Measurements from ENCODE around the gene MS4A15. TPM values are rescaled to one million over a fixed set of nuclear protein-coding genes. Genes with fewer than 3 reads are reported as not detected.
A peak's percentile ranks its signal among the peaks of the same experiment; 100 is the strongest.

Gene MS4A15
- total and polyA plus RNA-seq, 4 experiments from 2014 or later: not detected

- no peaks in the 10 kb centered on the region for H3K9me3 Mint-ChIP-seq
- intact Hi-C loops (cut with micrococcal nuclease): no loop called here
- Histone ChIP-seq H3K4me3 (ENCODE audit: low read length in 2 of 2) (no peak overlapping the region), H3K9me3 (ENCODE audit: control insufficient read depth in 1 of 2, low read length in 2 of 2) (no peaks in the 10 kb centered on the region), H3K27ac (ENCODE audit: low read depth, low read length) (no peak overlapping the region), H3K27me3 (ENCODE audit: insufficient read depth, low read length) (no peaks in the 10 kb centered on the region), H3K36me3 (ENCODE audit: insufficient read depth, low read length) (no peaks in the 10 kb centered on the region), H3K4me1 (ENCODE audit: insufficient read depth, low read length) (no peaks in the 10 kb centered on the region)
- H3K27me3 Mint-ChIP-seq: peaks cover 9 to 23% of the 10 kb centered on the region in 2 donors
- POLR2A ChIA-PET (ENCODE audit: partially characterized antibody): no interaction called here
- DNase-seq: no peak
- no peak overlapping the region for H3K27ac Mint-ChIP-seq
- H3K4me1 Mint-ChIP-seq: peaks cover 0 to 7% (median 3%) of the 10 kb centered on the region in 4 donors
- CTCF ChIA-PET (ENCODE audit: partially characterized antibody): interaction anchor here (1.3 kb wide), 1 partner anchor 9 kb away, joined by 7 read pairs; no protein-coding TSS in a partner anchor
- H3K4me3 Mint-ChIP-seq: no peak overlapping the region
- H3K36me3 Mint-ChIP-seq: no peaks in the 10 kb centered on the region
These were observed 13.1 kb downstream of the MS4A15 start for GRCh38 chr11:60769811-60770210.

- POLR2A ChIA-PET (ENCODE audit: partially characterized antibody): no interaction called here
These were observed 14.5 kb downstream of the MS4A15 start for GRCh38 chr11:60771146-60771545.

GRCh38 chr11:60771879-60772525 lies 15.3 kb downstream of the MS4A15 start:
- POLR2A ChIA-PET (ENCODE audit: partially characterized antibody): no interaction called here
- H3K9me3 Mint-ChIP-seq: no peaks in the 10 kb centered on the region
- peaks cover 5 to 16% (median 8%) of the 10 kb centered on the region in 4 donors for H3K4me1 Mint-ChIP-seq
- peaks cover 5 to 19% of the 10 kb centered on the region in 2 donors for H3K27me3 Mint-ChIP-seq
- Histone ChIP-seq H3K9me3 (ENCODE audit: control insufficient read depth in 1 of 2, low read length in 2 of 2) (no peaks in the 10 kb centered on the region), H3K4me1 (ENCODE audit: insufficient read depth, low read length) (no peaks in the 10 kb centered on the region), H3K27ac (ENCODE audit: low read depth, low read length) (no peak overlapping the region), H3K36me3 (ENCODE audit: insufficient read depth, low read length) (no peaks in the 10 kb centered on the region), H3K4me3 (ENCODE audit: low read length in 2 of 2) (no peak overlapping the region), H3K27me3 (ENCODE audit: insufficient read depth, low read length) (no peaks in the 10 kb centered on the region)
- H3K4me3 Mint-ChIP-seq: no peak overlapping the region
- no peaks in the 10 kb centered on the region for H3K36me3 Mint-ChIP-seq
- CTCF ChIA-PET (ENCODE audit: partially characterized antibody): no interaction called here
- H3K27ac Mint-ChIP-seq: no peak overlapping the region
- intact Hi-C loops (cut with micrococcal nuclease): no loop called here
- no peak for DNase-seq

More at GRCh38 chr11:60771146-60771545, 14.5 kb downstream of the MS4A15 start:
- Mint-ChIP-seq H3K4me1 (peaks cover 5 to 16% (median 8%) of the 10 kb centered on the region in 4 donors), H3K27me3 (peaks cover 7 to 22% of the 10 kb centered on the region in 2 donors), H3K9me3 (no peaks in the 10 kb centered on the region), H3K4me3 (no peak overlapping the region), H3K27ac (no peak overlapping the region), H3K36me3 (no peaks in the 10 kb centered on the region)
- no peaks in the 10 kb centered on the region for H3K4me1 ChIP-seq (ENCODE audit: insufficient read depth, low read length)
- no peaks in the 10 kb centered on the region for H3K36me3 ChIP-seq (ENCODE audit: insufficient read depth, low read length)
- CTCF ChIA-PET (ENCODE audit: partially characterized antibody): no interaction called here
- no peaks in the 10 kb centered on the region for H3K27me3 ChIP-seq (ENCODE audit: insufficient read depth, low read length)
- no peak overlapping the region for H3K4me3 ChIP-seq (ENCODE audit: low read length in 2 of 2)
- DNase-seq: no peak
- H3K27ac ChIP-seq (ENCODE audit: low read depth, low read length): no peak overlapping the region
- no peaks in the 10 kb centered on the region for H3K9me3 ChIP-seq (ENCODE audit: control insufficient read depth in 1 of 2, low read length in 2 of 2)
- intact Hi-C loops (cut with micrococcal nuclease): no loop called here

- H3K4me1 Mint-ChIP-seq: peaks cover 5 to 16% (median 8%) of the 10 kb centered on the region in 4 donors
- Histone ChIP-seq H3K36me3 (ENCODE audit: insufficient read depth, low read length) (no peaks in the 10 kb centered on the region), H3K27me3 (ENCODE audit: insufficient read depth, low read length) (no peaks in the 10 kb centered on the region), H3K4me1 (ENCODE audit: insufficient read depth, low read length) (no peaks in the 10 kb centered on the region), H3K4me3 (ENCODE audit: low read length in 2 of 2) (no peak overlapping the region), H3K27ac (ENCODE audit: low read depth, low read length) (no peak overlapping the region), H3K9me3 (ENCODE audit: control insufficient read depth in 1 of 2, low read length in 2 of 2) (no peaks in the 10 kb centered on the region)
- no peaks in the 10 kb centered on the region for H3K36me3 Mint-ChIP-seq
- H3K27me3 Mint-ChIP-seq: peaks cover 3 to 17% of the 10 kb centered on the region in 2 donors
- ChIA-PET POLR2A (ENCODE audit: partially characterized antibody) (no interaction called here), CTCF (ENCODE audit: partially characterized antibody) (no interaction called here)
- intact Hi-C loops (cut with micrococcal nuclease): no loop called here
- H3K9me3 Mint-ChIP-seq: no peaks in the 10 kb centered on the region
- DNase-seq: no peak
- H3K27ac Mint-ChIP-seq: no peak overlapping the region
- H3K4me3 Mint-ChIP-seq: no peak overlapping the region
These were observed 16.0 kb downstream of the MS4A15 start for GRCh38 chr11:60772666-60773065.

GRCh38 chr11:60774726-60775125 lies 18.1 kb downstream of the MS4A15 start:
- peak overlapping the region in 1 of 8 donors; percentile 46 for H3K4me3 Mint-ChIP-seq

GRCh38 chr11:60775420-60775961 lies 18.8 kb downstream of the MS4A15 start:
- no peak overlapping the region for H3K4me3 ChIP-seq (ENCODE audit: low read length in 2 of 2)
- intact Hi-C loops (cut with micrococcal nuclease): loop anchor here (2.0 to 5.0 kb wide), 2 partner anchors 123 to 612 kb away; no protein-coding TSS in a partner anchor
- peak overlapping the region in 2 of 8 donors; percentile 23 to 54 for H3K4me3 Mint-ChIP-seq
- ChIA-PET CTCF (ENCODE audit: partially characterized antibody) (interaction anchor here (1.3 to 4.4 kb wide), 8 partner anchors 9 to 610 kb away, joined by 3 to 24 read pairs (median 6); partner anchors contain the start of gene MS4A10), POLR2A (ENCODE audit: partially characterized antibody) (no interaction called here)
- H3K36me3 Mint-ChIP-seq: no peaks in the 10 kb centered on the region
- H3K36me3 ChIP-seq (ENCODE audit: insufficient read depth, low read length): no peaks in the 10 kb centered on the region
- H3K27ac Mint-ChIP-seq: peak overlapping the region in 4 of 7 donors; percentile 26 to 87 (median 66)
- no peaks in the 10 kb centered on the region for H3K4me1 ChIP-seq (ENCODE audit: insufficient read depth, low read length)
- DNase-seq: peak; percentile 77 to 80 (median 78)
- no peaks in the 10 kb centered on the region for H3K9me3 ChIP-seq (ENCODE audit: control insufficient read depth in 1 of 2, low read length in 2 of 2)
- H3K4me1 Mint-ChIP-seq: peaks cover 5 to 16% (median 8%) of the 10 kb centered on the region in 4 donors
- H3K27ac ChIP-seq (ENCODE audit: low read depth, low read length): no peak overlapping the region
- no peaks in the 10 kb centered on the region for H3K9me3 Mint-ChIP-seq
- H3K27me3 Mint-ChIP-seq: peaks cover 3 to 4% of the 10 kb centered on the region in 2 donors
- H3K27me3 ChIP-seq (ENCODE audit: insufficient read depth, low read length): no peaks in the 10 kb centered on the region

More at GRCh38 chr11:60774726-60775125, 18.1 kb downstream of the MS4A15 start:
- Histone ChIP-seq H3K27ac (ENCODE audit: low read depth, low read length) (no peak overlapping the region), H3K4me1 (ENCODE audit: insufficient read depth, low read length) (no peaks in the 10 kb centered on the region), H3K27me3 (ENCODE audit: insufficient read depth, low read length) (no peaks in the 10 kb centered on the region), H3K9me3 (ENCODE audit: control insufficient read depth in 1 of 2, low read length in 2 of 2) (no peaks in the 10 kb centered on the region), H3K4me3 (ENCODE audit: low read length in 2 of 2) (no peak overlapping the region), H3K36me3 (ENCODE audit: insufficient read depth, low read length) (no peaks in the 10 kb centered on the region)
- CTCF ChIA-PET (ENCODE audit: partially characterized antibody): interaction anchor here (1.3 to 4.4 kb wide), 9 partner anchors 10 to 610 kb away, joined by 3 to 24 read pairs (median 6); partner anchors contain the start of gene MS4A10
- no peaks in the 10 kb centered on the region for H3K36me3 Mint-ChIP-seq
- intact Hi-C loops (cut with micrococcal nuclease): loop anchor here (2.0 to 5.0 kb wide), 2 partner anchors 124 to 613 kb away; no protein-coding TSS in a partner anchor
- H3K27me3 Mint-ChIP-seq: peaks cover 3 to 8% of the 10 kb centered on the region in 2 donors
- no peaks in the 10 kb centered on the region for H3K9me3 Mint-ChIP-seq
- no peak overlapping the region for H3K27ac Mint-ChIP-seq
- peaks cover 5 to 16% (median 8%) of the 10 kb centered on the region in 4 donors for H3K4me1 Mint-ChIP-seq
- POLR2A ChIA-PET (ENCODE audit: partially characterized antibody): no interaction called here
- DNase-seq: no peak

GRCh38 chr11:60776167-60776566 lies 19.5 kb downstream of the MS4A15 start:
- Histone ChIP-seq H3K9me3 (ENCODE audit: control insufficient read depth in 1 of 2, low read length in 2 of 2) (no peaks in the 10 kb centered on the region), H3K4me1 (ENCODE audit: insufficient read depth, low read length) (no peaks in the 10 kb centered on the region), H3K27ac (ENCODE audit: low read depth, low read length) (no peak overlapping the region), H3K4me3 (ENCODE audit: low read length in 2 of 2) (no peak overlapping the region), H3K36me3 (ENCODE audit: insufficient read depth, low read length) (no peaks in the 10 kb centered on the region), H3K27me3 (ENCODE audit: insufficient read depth, low read length) (no peaks in the 10 kb centered on the region)
- ChIA-PET CTCF (ENCODE audit: partially characterized antibody) (interaction anchor here (1.4 to 4.4 kb wide), 7 partner anchors 8 to 609 kb away, joined by 4 to 24 read pairs (median 6); no protein-coding TSS in a partner anchor), POLR2A (ENCODE audit: partially characterized antibody) (no interaction called here)
- no peaks in the 10 kb centered on the region for H3K9me3 Mint-ChIP-seq
- DNase-seq: no peak
- H3K27me3 Mint-ChIP-seq: peaks cover 3 to 4% of the 10 kb centered on the region in 2 donors
- H3K27ac Mint-ChIP-seq: no peak overlapping the region
- H3K36me3 Mint-ChIP-seq: no peaks in the 10 kb centered on the region
- peaks cover 5 to 16% (median 8%) of the 10 kb centered on the region in 4 donors for H3K4me1 Mint-ChIP-seq
- intact Hi-C loops (cut with micrococcal nuclease): loop anchor here (5.0 kb wide), 1 partner anchor 611 kb away; no protein-coding TSS in a partner anchor
- H3K4me3 Mint-ChIP-seq: no peak overlapping the region
